Activated CD8-positive, alpha-beta memory T cell treated with anti-CD3 and anti-CD28 coated beads for 36 hours (primary cell): ENCODE measurements around the gene BCAS4. TPM values are rescaled to one million over a fixed set of nuclear protein-coding genes. Genes with fewer than 3 reads are reported as not detected.
"Not testable (repeated sequence)": the region's sequence is repeated elsewhere in the genome, so short reads cannot be mapped to it uniquely, and the experiment has no call there.

Experiments used
- CTCF ChIA-PET: fragments of 350-600 bp; sonication (Branson Sonifier 250); formaldehyde crosslinking; loops from one replicate; lab custom pipeline; 2021; ENCODE audit warnings: antibody characterized with exemption; lab: Charles Lee
- POLR2A ChIA-PET: fragments of 350-600 bp; sonication (Branson Sonifier 250); formaldehyde crosslinking; loops from one replicate; lab custom pipeline; 2021; ENCODE audit warnings: antibody characterized with exemption; lab: Charles Lee
- total RNA-seq, 2 experiments: library from RNA; stranded (reverse); gene quantifications; one replicate each; pipeline ENCODE4 v1.2.3, GENCODE V29; 2021

The BCAS4 gene
- total RNA-seq, 2 experiments from 2014 or later: 23.2 to 23.7 TPM

GRCh38 chr20:50766955-50767809 lies 27.7 kb upstream of the BCAS4 start:
- POLR2A ChIA-PET, CTCF ChIA-PET: not testable (repeated sequence)

GRCh38 chr20:50768991-50769390 lies 25.9 kb upstream of the BCAS4 start:
- CTCF ChIA-PET, POLR2A ChIA-PET: not testable (repeated sequence)

GRCh38 chr20:50769551-50770085 lies 25.2 kb upstream of the BCAS4 start:
- POLR2A ChIA-PET, CTCF ChIA-PET: not testable (repeated sequence)

- POLR2A ChIA-PET: interaction anchor here (0.7 kb wide), 1 partner anchor 193 kb away, joined by 4 read pairs; no protein-coding TSS in a partner anchor
These were observed 23.3 kb upstream of the BCAS4 start for GRCh38 chr20:50771419-50772080.

GRCh38 chr20:50772420-50773185 lies 22.3 kb upstream of the BCAS4 start:
- ChIA-PET POLR2A (no interaction called here), CTCF (interaction anchor here (1.3 to 1.4 kb wide), 2 partner anchors 22 to 23 kb away, joined by 3 read pairs; partner anchors contain the start of gene BCAS4)

More at GRCh38 chr20:50771419-50772080, 23.3 kb upstream of the BCAS4 start:
- CTCF ChIA-PET: interaction anchor here (1.4 kb wide), 1 partner anchor 22 kb away, joined by 3 read pairs; no protein-coding TSS in a partner anchor

- CTCF ChIA-PET: no interaction called here
- POLR2A ChIA-PET: no interaction called here
These were observed 20.3 kb upstream of the BCAS4 start for GRCh38 chr20:50774515-50774914.

GRCh38 chr20:50776122-50776817 lies 18.6 kb upstream of the BCAS4 start:
- CTCF ChIA-PET: no interaction called here
- POLR2A ChIA-PET: no interaction called here

- CTCF ChIA-PET: no interaction called here
- POLR2A ChIA-PET: no interaction called here
These were observed 17.5 kb upstream of the BCAS4 start for GRCh38 chr20:50777373-50777772.

- CTCF ChIA-PET: interaction anchor here (1.4 kb wide), 1 partner anchor 15 kb away, joined by 3 read pairs; no protein-coding TSS in a partner anchor
- POLR2A ChIA-PET: not testable (repeated sequence)
These were observed 15.9 kb upstream of the BCAS4 start for GRCh38 chr20:50778994-50779393.

GRCh38 chr20:50783390-50783789 lies 11.5 kb upstream of the BCAS4 start:
- CTCF ChIA-PET: interaction anchor here (1.0 kb wide), 1 partner anchor 11 kb away, joined by 3 read pairs; the partner anchor contains the start of gene BCAS4
- POLR2A ChIA-PET: no interaction called here

GRCh38 chr20:50783903-50784302 lies 11.0 kb upstream of the BCAS4 start:
- ChIA-PET POLR2A (no interaction called here), CTCF (interaction anchor here (1.0 kb wide), 1 partner anchor 10 kb away, joined by 3 read pairs; the partner anchor contains the start of gene BCAS4)

- ChIA-PET CTCF (interaction anchor here (1.0 kb wide), 1 partner anchor 10 kb away, joined by 3 read pairs; the partner anchor contains the start of gene BCAS4), POLR2A (no interaction called here)
These were observed 10.4 kb upstream of the BCAS4 start for GRCh38 chr20:50784464-50784863.

- ChIA-PET CTCF (interaction anchor here (1.2 kb wide), 1 partner anchor 91 kb away, joined by 3 read pairs; no protein-coding TSS in a partner anchor), POLR2A (no interaction called here)
These were observed 8.2 kb upstream of the BCAS4 start for GRCh38 chr20:50786703-50787102.

- ChIA-PET CTCF (interaction anchor here (1.2 kb wide), 1 partner anchor 91 kb away, joined by 3 read pairs; no protein-coding TSS in a partner anchor), POLR2A (no interaction called here)
These were observed 7.7 kb upstream of the BCAS4 start for GRCh38 chr20:50787181-50787580.

- ChIA-PET CTCF (interaction anchor here (0.5 kb wide), 1 partner anchor 19 kb away, joined by 3 read pairs; no protein-coding TSS in a partner anchor), POLR2A (interaction anchor here (0.5 kb wide), 1 partner anchor 169 kb away, joined by 3 read pairs; no protein-coding TSS in a partner anchor)
These were observed 6.5 kb upstream of the BCAS4 start for GRCh38 chr20:50788045-50788991.

- CTCF ChIA-PET: interaction anchor here (0.6 to 1.8 kb wide), 13 partner anchors 9 to 811 kb away, joined by 3 to 9 read pairs (median 4); partner anchors contain the start of gene ADNP
These were observed 4.8 kb upstream of the BCAS4 start for GRCh38 chr20:50789968-50790650.

More at GRCh38 chr20:50789968-50790650, 4.8 kb upstream of the BCAS4 start:
- POLR2A ChIA-PET: interaction anchor here (1.3 to 1.8 kb wide), 3 partner anchors 131 to 168 kb away, joined by 3 to 7 read pairs (median 4); partner anchors contain the start of genes ADNP, DPM1 and MOCS3
